ENCODE measurements around the gene DVL3. TPM values are rescaled to one million over a fixed set of nuclear protein-coding genes. Genes with fewer than 3 reads are reported as not detected.

DVL3 gene
- total RNA-seq, 2 donors from 2014 or later: 30.1 to 41.7 TPM

DNA sequence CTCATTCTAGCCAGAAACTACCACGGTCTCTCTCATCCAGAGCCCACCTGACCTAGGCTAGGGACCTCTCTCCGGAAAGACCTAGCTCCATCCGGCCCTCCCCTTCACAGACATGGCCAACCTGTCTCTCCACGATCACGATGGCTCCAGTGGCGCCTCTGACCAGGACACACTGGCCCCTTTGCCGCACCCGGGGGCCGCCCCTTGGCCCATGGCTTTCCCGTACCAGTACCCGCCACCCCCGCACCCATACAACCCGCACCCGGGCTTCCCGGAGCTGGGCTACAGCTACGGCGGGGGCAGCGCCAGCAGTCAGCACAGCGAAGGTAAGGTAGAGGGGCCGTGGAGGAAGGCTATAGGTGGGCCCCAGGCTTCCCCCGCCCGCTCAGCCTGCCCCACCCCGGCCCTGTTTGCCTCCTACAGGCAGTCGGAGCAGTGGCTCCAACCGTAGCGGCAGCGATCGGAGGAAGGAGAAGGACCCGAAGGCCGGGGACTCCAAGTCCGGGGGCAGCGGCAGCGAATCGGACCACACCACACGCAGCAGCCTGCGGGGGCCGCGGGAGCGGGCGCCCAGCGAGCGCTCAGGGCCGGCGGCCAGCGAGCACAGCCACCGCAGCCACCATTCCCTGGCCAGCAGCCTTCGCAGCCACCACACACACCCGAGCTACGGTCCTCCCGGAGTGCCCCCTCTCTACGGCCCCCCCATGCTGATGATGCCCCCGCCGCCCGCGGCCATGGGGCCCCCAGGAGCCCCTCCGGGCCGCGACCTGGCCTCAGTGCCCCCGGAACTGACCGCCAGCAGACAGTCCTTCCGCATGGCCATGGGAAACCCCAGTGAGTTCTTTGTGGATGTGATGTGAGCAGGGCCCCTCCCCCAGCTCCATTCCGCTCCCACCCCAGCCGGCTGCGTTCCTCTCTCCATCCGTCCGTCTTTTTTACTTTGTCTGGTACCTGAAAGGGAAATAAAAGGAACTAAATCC is 15.0 kb downstream of the DVL3 start:
- no peak for ATAC-seq
- no peak overlapping the region for H3K27ac Mint-ChIP-seq
- no peaks in the 10 kb centered on the region for H3K9me3 Mint-ChIP-seq
- DNase-seq (ENCODE audit: low spot score in 2 of 2): no peak
- peaks cover 1 to 10% of the 10 kb centered on the region in 2 donors for H3K36me3 Mint-ChIP-seq

DNA sequence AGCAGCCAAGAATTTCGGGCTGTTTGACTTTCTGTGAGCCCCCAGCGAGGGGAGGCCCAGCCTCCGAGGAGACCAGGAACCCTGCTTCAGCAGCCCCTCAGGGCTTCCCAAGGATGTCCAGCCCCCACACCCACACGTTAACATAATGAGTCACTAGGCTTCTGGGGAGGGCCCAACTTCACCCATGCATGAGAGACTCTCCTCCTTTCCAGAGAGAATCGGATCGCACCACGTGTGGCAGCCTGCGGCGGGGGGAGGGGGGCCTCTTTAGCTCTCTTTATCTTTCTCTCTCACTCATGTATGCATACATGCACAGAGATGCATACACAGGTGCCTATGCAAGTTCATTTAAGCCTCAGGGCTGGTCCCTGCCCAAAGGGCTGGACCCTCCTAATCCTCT is 16.4 kb downstream of the DVL3 start:
- Mint-ChIP-seq H3K27ac (peak overlapping the region; percentile 13 to 91), H3K36me3 (peaks cover 9 to 17% of the 10 kb centered on the region in 2 donors), H3K9me3 (no peaks in the 10 kb centered on the region)
- ATAC-seq (no peak), DNase-seq (ENCODE audit: low spot score in 2 of 2) (no peak)

DNA sequence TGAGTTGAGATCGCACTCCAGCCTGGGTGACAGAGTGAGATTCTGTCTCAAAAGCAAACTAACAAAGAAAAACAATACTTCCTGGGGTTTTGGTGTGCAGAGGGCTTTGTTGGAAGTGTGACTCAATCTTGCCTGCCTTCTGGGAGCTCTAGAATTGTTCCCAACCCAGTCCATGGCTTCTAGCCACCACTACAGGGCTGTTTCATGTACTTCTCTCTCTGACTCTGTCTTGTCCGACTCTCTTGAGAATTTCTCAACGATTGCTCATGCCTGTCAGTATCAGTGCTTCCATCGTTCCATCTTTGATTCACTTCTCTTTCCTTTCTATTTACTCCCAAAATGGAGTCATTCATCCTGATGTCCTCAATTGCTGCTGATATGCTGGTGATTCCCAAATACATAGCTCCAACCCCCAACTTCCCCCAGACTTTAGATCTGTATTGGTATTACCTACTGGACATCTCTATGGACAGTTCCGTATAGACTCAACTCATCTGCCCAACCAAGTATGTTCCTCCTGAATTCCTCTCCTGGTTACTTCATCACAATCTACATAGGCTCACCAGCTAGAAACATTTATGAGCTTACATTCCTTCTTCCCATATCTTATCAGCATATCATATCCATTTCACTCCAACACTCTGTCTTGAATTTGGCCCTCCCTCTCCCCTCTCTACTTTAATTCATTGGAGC is 17.6 kb downstream of the DVL3 start:
- Mint-ChIP-seq H3K9me3 (no peaks in the 10 kb centered on the region), H3K27ac (peak overlapping the region in 1 of 2 donors; percentile 95), H3K36me3 (peaks cover 9 to 17% of the 10 kb centered on the region in 2 donors)
- ATAC-seq (no peak), DNase-seq (ENCODE audit: low spot score in 2 of 2) (no peak)

DNA sequence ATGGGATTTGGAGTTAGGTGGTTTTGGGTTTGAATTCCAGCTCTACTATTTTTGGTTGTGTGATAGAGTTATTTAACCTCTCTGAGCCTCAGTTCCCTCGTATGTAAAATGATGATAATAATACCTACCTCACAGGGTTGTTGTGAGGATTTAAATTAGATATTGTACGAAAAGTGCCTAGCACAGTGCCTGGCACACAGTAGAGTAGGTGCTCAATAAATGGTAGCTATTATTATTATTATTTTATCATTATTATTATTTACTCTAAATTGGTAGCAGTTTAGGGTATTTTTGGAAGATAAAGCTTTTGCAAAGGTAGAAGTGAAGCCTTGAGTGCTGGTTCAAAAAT is 18.2 kb downstream of the DVL3 start:
- DNase-seq (ENCODE audit: low spot score in 2 of 2) (no peak), ATAC-seq (no peak)
- Mint-ChIP-seq H3K9me3 (no peaks in the 10 kb centered on the region), H3K27ac (peak overlapping the region in 1 of 2 donors; percentile 95), H3K36me3 (peaks cover 13 to 17% of the 10 kb centered on the region in 2 donors)

DNA sequence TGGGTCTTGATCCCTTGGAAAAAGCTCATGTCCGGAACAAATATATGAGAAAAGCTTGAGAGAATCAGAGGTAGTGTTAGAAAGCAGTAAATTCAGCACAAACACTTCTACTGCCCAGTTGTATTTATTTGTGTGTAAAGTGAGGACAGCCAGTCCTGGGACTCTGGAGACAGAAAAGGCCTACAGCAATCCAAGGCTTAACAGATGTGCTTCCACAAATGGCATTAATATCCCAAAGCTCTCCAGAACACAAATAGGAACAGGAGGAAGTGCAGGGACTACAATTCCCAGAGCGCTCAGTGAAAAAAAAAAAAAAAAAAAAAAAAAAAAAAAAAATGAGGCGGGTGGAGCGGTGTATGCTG is 19.1 kb downstream of the DVL3 start:
- DNase-seq (ENCODE audit: low spot score in 2 of 2) (no peak), ATAC-seq (no peak)
- H3K27ac Mint-ChIP-seq: peak overlapping the region; percentile 89 to 95
- H3K36me3 Mint-ChIP-seq: peaks cover 17 to 22% of the 10 kb centered on the region in 2 donors
- H3K9me3 Mint-ChIP-seq: no peaks in the 10 kb centered on the region

DNA sequence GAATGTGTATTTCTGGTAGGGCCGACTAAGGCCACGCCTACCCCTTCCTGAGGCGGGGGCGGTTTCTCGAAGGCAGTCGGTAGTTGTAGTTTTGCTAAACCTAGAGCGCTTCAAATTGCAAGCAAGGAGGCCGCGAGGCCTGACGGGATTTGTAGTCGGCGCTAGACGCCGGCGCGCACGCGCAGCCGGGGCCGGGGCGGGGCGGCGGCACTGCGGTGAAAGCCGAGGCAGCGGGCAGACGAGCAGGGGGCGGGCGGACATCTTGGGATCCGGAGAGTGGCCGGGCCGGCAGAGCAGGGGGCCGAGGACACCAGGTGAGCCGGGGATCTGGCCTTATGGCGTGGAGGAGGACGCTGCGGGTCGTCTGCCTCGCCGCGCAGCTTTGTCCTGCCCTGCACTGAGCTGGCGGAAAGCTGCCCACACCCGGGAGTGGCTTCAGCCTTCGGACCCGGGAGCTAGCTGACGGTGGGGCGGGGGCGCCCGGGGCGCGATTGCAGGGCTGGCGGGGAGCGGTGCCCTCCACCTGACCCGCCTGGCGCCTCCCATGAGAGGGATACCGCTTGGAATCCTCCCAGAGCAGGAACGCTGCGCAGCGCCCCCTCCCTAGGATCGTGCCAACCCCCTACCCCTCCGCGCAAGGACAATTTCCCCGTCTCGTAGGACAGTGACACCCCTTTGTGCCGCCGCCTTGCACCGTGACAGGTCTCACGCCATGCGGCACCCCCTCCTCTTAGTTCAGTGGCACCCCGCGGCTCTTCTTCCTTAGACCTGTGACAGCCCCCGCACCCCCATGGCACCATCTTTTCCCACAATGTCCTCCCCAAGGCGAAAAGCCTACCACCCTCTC is 19.7 kb downstream of the DVL3 start, which contains the start of gene AP2M1:
AP2M1 (plus strand) TSS at position 210 of the 847 bp plus-strand sequence. CDS start 2,139 bp downstream, outside the sequence.
- DNase-seq (ENCODE audit: low spot score in 2 of 2): peak; percentile 97 to 99
- peak; percentile 95 to 98 for ATAC-seq
- Mint-ChIP-seq H3K9me3 (no peaks in the 10 kb centered on the region), H3K27ac (peak within 1 kb of the TSS; percentile 95 to 96), H3K36me3 (peaks cover 17 to 27% of the 10 kb centered on the region in 2 donors)

DNA sequence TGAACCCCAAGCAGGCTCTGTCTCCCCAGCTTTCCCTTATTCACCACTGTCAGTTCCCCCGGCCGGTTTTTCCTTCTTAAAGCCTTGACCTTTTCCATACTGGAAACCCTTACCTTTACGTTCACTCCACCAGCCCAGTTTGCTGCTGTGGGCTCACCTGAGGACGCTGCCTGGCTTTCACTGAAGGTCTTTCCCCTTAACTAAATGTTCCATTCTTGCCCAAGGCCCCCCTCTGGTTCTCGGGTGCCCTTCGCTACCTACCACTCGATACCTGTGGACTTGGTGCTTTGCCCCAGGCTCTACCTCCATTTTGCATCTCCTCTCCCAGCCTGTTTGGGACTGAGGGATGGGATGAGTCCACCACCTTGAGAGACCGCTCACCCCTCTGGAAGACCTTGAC is 20.3 kb downstream of the DVL3 start:
- Mint-ChIP-seq H3K27ac (peak overlapping the region; percentile 95 to 96), H3K36me3 (peaks cover 17 to 27% of the 10 kb centered on the region in 2 donors), H3K9me3 (no peaks in the 10 kb centered on the region)
- ATAC-seq (no peak), DNase-seq (ENCODE audit: low spot score in 2 of 2) (no peak)

DNA sequence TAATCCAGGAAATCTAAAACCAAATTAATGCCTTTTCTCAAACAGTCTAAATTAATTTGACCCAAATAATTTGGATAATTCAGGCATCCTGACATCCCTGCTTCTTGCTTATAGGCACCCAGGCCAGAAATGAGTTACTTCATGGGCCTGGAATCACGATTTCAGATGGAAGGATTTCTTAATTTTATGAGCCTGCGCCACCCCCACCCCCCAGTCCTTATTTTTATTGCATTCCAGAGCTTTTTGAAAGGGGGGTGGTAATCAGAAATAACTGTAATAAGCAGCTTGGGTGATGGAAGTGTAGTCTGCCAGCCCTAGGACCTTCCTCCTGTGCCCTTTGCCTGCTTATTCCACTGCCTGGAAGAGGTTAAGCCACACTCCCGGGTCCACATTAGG is 20.8 kb downstream of the DVL3 start:
- peak overlapping the region; percentile 95 to 96 for H3K27ac Mint-ChIP-seq
- ATAC-seq: no peak
- DNase-seq (ENCODE audit: low spot score in 2 of 2): no peak
- H3K36me3 Mint-ChIP-seq: peaks cover 17 to 27% of the 10 kb centered on the region in 2 donors
- H3K9me3 Mint-ChIP-seq: no peaks in the 10 kb centered on the region

DNA sequence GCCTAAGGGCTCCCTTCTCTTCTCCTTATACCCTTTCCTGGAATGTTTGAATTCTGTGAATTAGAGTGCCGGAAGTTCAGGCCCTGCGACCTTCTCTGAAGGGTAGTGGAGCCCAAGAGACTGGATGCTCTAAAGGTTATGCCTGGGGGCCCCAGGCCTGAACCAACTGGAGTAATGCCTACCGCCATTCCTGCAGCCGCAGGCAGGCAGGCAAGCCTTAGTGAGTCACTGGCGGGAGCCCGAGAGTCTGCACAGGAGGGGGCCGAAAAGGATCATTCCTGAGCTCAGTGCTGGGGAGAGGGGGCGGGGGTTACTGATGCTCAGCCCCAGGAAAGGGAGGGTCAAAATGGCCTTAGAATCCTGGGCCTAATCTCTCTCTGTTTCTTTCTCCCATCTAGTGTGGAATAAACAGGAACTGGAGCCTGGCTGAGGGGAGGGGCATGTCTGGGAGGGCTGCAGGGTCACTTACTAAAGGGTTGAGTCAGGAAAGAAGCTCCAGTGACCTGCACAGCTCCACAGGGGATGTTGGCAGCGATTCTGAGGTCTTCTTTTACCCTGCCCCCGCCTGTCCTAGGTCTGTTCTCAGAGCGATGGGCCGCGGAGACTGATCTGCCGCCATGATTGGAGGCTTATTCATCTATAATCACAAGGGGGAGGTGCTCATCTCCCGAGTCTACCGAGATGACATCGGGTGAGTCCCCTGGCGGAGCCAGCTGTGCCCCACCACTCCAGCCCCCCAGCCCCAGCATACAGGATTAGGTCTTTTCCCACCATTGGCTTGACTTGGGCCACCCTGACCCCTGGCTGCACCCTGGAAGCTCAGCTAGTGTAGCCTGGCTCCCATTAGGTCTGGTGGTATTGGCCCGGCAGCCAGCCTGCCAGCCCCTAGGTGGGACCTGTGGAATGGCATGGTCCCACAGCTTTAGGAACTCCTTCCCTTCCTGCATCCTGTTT is 21.5 kb downstream of the DVL3 start:
- Mint-ChIP-seq H3K9me3 (no peaks in the 10 kb centered on the region), H3K27ac (peak overlapping the region; percentile 95 to 96), H3K36me3 (peaks cover 12 to 27% of the 10 kb centered on the region in 2 donors)
- ATAC-seq (peak in 1 of 2 donors; percentile 15), DNase-seq (ENCODE audit: low spot score in 2 of 2) (no peak)

DNA sequence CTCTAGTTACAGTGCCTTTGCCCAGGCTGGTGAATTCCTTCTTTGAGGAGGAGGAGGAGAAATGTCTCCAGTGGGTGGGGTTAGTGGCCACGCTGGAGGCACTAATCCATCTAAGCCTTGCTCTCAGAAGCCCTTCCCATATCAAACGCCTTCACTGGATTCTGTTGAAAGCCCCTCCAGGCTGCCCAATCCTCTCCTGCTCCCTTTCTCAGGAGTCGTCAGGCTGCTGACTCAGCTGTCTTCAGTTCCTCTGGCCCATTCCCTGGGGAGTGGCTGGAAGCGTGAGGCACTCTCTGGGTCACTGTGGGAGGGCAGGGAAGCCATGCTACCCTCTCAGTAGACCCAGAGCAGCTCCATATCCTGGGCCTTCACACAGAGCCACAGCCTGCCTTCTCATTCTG is 22.2 kb downstream of the DVL3 start:
- DNase-seq (ENCODE audit: low spot score in 2 of 2) (no peak), ATAC-seq (no peak)
- Mint-ChIP-seq H3K9me3 (no peaks in the 10 kb centered on the region), H3K27ac (peak overlapping the region in 1 of 2 donors; percentile 37), H3K36me3 (peaks cover 8 to 27% of the 10 kb centered on the region in 2 donors)

DNA sequence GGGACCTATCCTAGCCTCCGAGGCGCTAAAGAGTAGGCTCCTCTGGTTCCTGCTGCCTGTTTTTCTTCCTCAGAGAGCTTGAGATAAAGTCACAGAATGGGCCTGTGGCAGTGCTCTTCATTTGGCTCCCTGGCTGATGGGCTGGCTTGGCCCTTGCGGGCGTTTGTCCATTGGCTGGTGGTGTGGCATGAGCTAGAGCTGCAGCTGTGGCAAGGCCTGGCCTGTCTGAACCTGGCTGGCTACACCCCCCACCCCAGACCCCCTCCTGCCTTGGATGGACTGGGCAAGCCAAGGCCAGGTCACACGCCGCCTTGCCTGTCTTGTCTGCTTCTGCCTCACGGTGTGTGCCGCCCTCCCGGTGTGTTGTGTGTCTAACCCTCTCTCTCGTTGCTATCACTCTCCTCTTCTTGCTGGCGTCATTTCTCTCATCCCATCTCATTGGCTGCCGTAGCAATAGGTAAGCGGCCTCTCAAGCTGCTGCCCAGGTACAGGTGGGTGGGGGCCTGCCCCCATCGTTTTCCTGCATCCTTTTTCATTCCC is 22.7 kb downstream of the DVL3 start:
- no peaks in the 10 kb centered on the region for H3K9me3 Mint-ChIP-seq
- H3K27ac Mint-ChIP-seq: peak overlapping the region in 1 of 2 donors; percentile 66
- DNase-seq (ENCODE audit: low spot score in 2 of 2): no peak
- H3K36me3 Mint-ChIP-seq: peaks cover 8 to 27% of the 10 kb centered on the region in 2 donors
- ATAC-seq: no peak

DNA sequence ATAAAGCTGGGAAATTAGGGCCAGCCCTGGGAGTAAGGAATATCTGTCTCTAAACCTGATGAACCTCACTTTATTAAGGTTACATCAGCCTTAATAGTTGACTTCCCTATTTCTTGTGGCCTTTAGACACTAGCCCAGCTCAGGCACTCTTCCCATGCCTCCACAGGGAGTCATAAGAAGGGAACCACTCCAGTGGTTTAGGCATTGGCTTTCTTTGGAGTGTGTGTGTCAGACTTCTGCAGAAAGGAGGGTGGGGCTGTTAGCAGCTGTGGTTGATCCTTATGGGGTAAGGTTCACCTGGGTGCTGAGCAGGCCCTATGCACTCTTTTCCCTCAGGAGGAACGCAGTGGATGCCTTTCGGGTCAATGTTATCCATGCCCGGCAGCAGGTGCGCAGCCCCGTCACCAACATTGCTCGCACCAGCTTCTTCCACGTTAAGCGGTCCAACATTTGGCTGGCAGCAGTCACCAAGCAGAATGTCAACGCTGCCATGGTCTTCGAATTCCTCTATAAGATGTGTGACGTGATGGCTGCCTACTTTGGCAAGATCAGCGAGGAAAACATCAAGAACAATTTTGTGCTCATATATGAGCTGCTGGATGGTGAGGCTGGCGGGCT is 23.5 kb downstream of the DVL3 start:
- DNase-seq (ENCODE audit: low spot score in 2 of 2): no peak
- H3K27ac Mint-ChIP-seq: peak overlapping the region; percentile 3 to 66
- no peak for ATAC-seq
- H3K36me3 Mint-ChIP-seq: peaks cover 8 to 27% of the 10 kb centered on the region in 2 donors
- H3K9me3 Mint-ChIP-seq: no peaks in the 10 kb centered on the region

DNA sequence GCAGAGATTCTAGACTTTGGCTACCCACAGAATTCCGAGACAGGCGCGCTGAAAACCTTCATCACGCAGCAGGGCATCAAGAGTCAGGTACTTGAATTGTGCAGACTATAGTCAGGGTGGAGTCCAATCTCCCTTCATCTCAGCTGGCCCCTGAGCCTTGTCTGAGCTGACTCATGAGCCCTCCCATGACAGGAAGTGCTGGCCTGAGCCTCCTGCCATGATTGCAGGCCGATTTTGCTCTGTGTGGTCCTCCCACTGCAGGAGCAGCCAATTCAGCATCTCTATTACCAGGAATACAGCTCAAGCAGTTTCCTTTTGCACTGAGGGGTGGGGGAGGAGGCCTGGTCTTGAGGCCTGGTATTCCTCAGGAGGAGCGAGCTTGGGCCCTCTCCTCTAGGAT is 25.0 kb downstream of the DVL3 start:
- Mint-ChIP-seq H3K9me3 (no peaks in the 10 kb centered on the region), H3K27ac (no peak overlapping the region), H3K36me3 (peaks cover 11 to 29% of the 10 kb centered on the region in 2 donors)
- ATAC-seq (no peak), DNase-seq (ENCODE audit: low spot score in 2 of 2) (no peak)

DNA sequence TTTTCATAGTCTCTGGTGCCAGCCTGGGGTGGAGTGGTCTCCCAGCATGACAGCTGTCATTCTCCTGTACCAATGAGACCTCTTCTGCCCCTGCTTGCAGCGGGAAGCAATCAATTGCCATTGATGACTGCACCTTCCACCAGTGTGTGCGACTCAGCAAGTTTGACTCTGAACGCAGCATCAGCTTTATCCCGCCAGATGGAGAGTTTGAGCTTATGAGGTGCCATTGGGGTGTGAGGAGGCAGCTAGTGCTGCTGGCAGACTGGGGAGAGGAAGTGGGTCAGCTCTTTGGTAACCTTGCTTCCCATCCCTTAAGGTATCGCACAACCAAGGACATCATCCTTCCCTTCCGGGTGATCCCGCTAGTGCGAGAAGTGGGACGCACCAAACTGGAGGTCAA is 26.4 kb downstream of the DVL3 start:
- Mint-ChIP-seq H3K9me3 (no peaks in the 10 kb centered on the region), H3K27ac (no peak overlapping the region), H3K36me3 (peaks cover 11 to 32% of the 10 kb centered on the region in 2 donors)
- no peak for ATAC-seq
- DNase-seq (ENCODE audit: low spot score in 2 of 2): no peak

DNA sequence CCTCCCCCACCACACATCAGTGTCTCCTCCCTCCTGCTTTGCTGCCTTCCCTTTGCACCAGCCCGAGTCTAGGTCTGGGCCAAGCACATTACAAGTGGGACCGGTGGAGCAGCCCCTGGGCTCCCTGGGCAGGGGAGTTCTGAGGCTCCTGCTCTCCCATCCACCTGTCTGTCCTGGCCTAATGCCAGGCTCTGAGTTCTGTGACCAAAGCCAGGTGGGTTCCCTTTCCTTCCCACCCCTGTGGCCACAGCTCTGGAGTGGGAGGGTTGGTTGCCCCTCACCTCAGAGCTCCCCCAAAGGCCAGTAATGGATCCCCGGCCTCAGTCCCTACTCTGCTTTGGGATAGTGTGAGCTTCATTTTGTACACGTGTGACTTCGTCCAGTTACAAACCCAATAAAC is 28.5 kb downstream of the DVL3 start:
- no peak for ATAC-seq
- no peak for DNase-seq (ENCODE audit: low spot score in 2 of 2)
- no peaks in the 10 kb centered on the region for H3K9me3 Mint-ChIP-seq
- H3K36me3 Mint-ChIP-seq: peaks cover 21 to 33% of the 10 kb centered on the region in 2 donors
- H3K27ac Mint-ChIP-seq: peak overlapping the region; percentile 24 to 52

Data from activated naive CD4-positive, alpha-beta T cell treated with anti-CD3 and anti-CD28 coated beads, Interleukin-2, amount 50 U/mL, for 72 hours (primary cell).